GM10266 (cell line): ENCODE measurements around the gene SHISA9.

Experiments
- DNase-seq: peaks from one replicate; pipeline ENCODE4 v3.0.0; 2012; ENCODE audit errors: extremely low spot score
- CTCF ChIP-seq: IDR thresholded peaks from 2 replicates; pipeline ENCODE4 v1.5.1; 2012; ENCODE audit warnings: mild to moderate bottlenecking, low read depth; ENCODE audit not compliant: control insufficient read depth, insufficient read depth; ENCODE audit errors: missing control alignments

SHISA9 gene

GRCh38 chr16:12868788-12869187, 32.6 kb upstream of the SHISA9 start:
- TF ChIP-seq CTCF = no peak
- DNase-seq = no peak

- no peak for DNase-seq
- no peak for TF ChIP-seq CTCF
Observed at GRCh38 chr16:12869698-12870427, 31.5 kb upstream of the SHISA9 start.

GRCh38 chr16:12871784-12872183, 29.6 kb upstream of the SHISA9 start:
- DNase-seq = no peak
- no peak for TF ChIP-seq CTCF

- TF ChIP-seq CTCF = no peak
- DNase-seq = no peak
Observed at GRCh38 chr16:12874186-12874585, 27.2 kb upstream of the SHISA9 start.

- no peak for TF ChIP-seq CTCF
- DNase-seq = no peak
Observed at GRCh38 chr16:12876778-12877177, 24.6 kb upstream of the SHISA9 start.

GRCh38 chr16:12878973-12879372, 22.4 kb upstream of the SHISA9 start:
- DNase-seq = no peak

More at GRCh38 chr16:12878973-12879372, 22.4 kb upstream of the SHISA9 start:
- no peak for TF ChIP-seq CTCF
